A549 treated with CORT108297 at 1 μM for 4 hours (cell line): ENCODE results near the gene THSD8. TPM values are rescaled to one million over a fixed set of nuclear protein-coding genes. Genes with fewer than 3 reads are reported as not detected.

ENCODE experiments used
- total RNA-seq: library from RNA; stranded (reverse); fragments of 200-300 nt; extraction: Qiagen RNA extraction; gene quantifications from 5 replicates; pipeline ENCODE4 v1.2.3, GENCODE V29; 2022

THSD8 gene
- 6.2 to 15.8 TPM (median 9.6 TPM) in 4 of 5 replicates, not detected in the other for total RNA-seq

GRCh38 chr19:12801466-12802266 lies at the start of gene THSD8, which contains the start of gene PRDX2:
Gene THSD8 (plus strand): TSS chr19:12802069. CDS start chr19:12802072, 3 bp downstream.
Gene PRDX2 (minus strand): TSS chr19:12801800. CDS start chr19:12801261, 539 bp downstream.

GRCh38 chr19:12774588-12775555 lies 27.0 kb upstream of the THSD8 start, which contains the start of gene HOOK2:
Gene HOOK2 (minus strand): TSS chr19:12775552. CDS start chr19:12775449, 103 bp downstream.

GRCh38 chr19:12791345-12792050 lies 10.4 kb upstream of the THSD8 start, which contains the start of gene JUNB:
Gene JUNB (plus strand): TSS chr19:12791486. CDS start chr19:12791772, 286 bp downstream.

GRCh38 chr19:12806242-12807081 lies 4.6 kb downstream of the THSD8 start, which contains the start of gene RNASEH2A:
Gene RNASEH2A (plus strand): TSS chr19:12806584. CDS start chr19:12806674, 90 bp downstream.

GRCh38 chr19:12834566-12834943 lies 32.7 kb downstream of the THSD8 start, which contains the start of gene RTBDN:
Gene RTBDN (minus strand): TSS chr19:12834579. CDS start chr19:12829979, 4,600 bp downstream.

GRCh38 chr19:12838182-12838885 lies 36.5 kb downstream of the THSD8 start, which contains the start of gene MAST1:
Gene MAST1 (plus strand): TSS chr19:12838515. CDS start chr19:12838573, 58 bp downstream.

Other genes with a start within 250 kb of the THSD8 start
- 0.34 to 0.89 TPM (median 0.70 TPM) in 5 replicates for gene ZNF490, start 191.3 kb upstream of the THSD8 start, total RNA-seq
- gene ZNF791, start 191.1 kb upstream of the THSD8 start, total RNA-seq: 4.8 to 5.5 TPM (median 5.3 TPM) in 5 replicates
- gene MAN2B1, start 135.3 kb upstream of the THSD8 start, total RNA-seq: 15.9 to 21.9 TPM (median 21.4 TPM) in 5 replicates
- 9.3 to 11.8 TPM (median 10.9 TPM) in 5 replicates for gene WDR83, start 135.3 kb upstream of the THSD8 start, total RNA-seq
- 40.0 to 54.0 TPM (median 49.9 TPM) in 5 replicates for gene DHPS, start 120.2 kb upstream of the THSD8 start, total RNA-seq
- gene GNG14, start 114.1 kb upstream of the THSD8 start, total RNA-seq: not detected in 5 replicates
- gene FBXW9, start 105.4 kb upstream of the THSD8 start, total RNA-seq: 8.7 to 14.0 TPM (median 13.4 TPM) in 5 replicates
- gene TNPO2, start 78.1 kb upstream of the THSD8 start, total RNA-seq: 25.5 to 39.5 TPM (median 35.3 TPM) in 5 replicates
- gene TRIR, start 67.4 kb upstream of the THSD8 start, total RNA-seq: 160 to 199 TPM (median 197 TPM) in 5 replicates
- 67.6 to 102 TPM (median 95.8 TPM) in 5 replicates for gene GET3, start 64.6 kb upstream of the THSD8 start, total RNA-seq
- gene BEST2, start 50.3 kb upstream of the THSD8 start, total RNA-seq: 0.24 to 0.35 TPM (median 0.28 TPM) in 4 of 5 replicates, not detected in the other
- gene HOOK2, start 26.5 kb upstream of the THSD8 start, total RNA-seq: 9.8 to 12.4 TPM (median 10.8 TPM) in 5 replicates
- 97.7 to 170 TPM (median 137 TPM) in 5 replicates for gene JUNB, start 10.6 kb upstream of the THSD8 start, total RNA-seq
- gene PRDX2, start 269 bp upstream of the THSD8 start, total RNA-seq: 0.18 to 1.1 TPM (median 0.80 TPM) in 5 replicates
- gene RNASEH2A, start 4.5 kb downstream of the THSD8 start, total RNA-seq: 37.6 to 51.5 TPM (median 48.6 TPM) in 5 replicates
- 0.10 to 0.27 TPM (median 0.14 TPM) in 4 of 5 replicates, not detected in the other for gene RTBDN, start 32.5 kb downstream of the THSD8 start, total RNA-seq
- gene MAST1, start 36.4 kb downstream of the THSD8 start, total RNA-seq: 1.5 to 2.0 TPM (median 1.9 TPM) in 5 replicates
- gene DNASE2, start 79.4 kb downstream of the THSD8 start, total RNA-seq: 27.2 to 33.8 TPM (median 32.3 TPM) in 5 replicates
- 0.05 to 0.09 TPM (median 0.06 TPM) in 3 of 5 replicates, not detected in the others for gene KLF1, start 85.1 kb downstream of the THSD8 start, total RNA-seq
- gene GCDH, start 89.1 kb downstream of the THSD8 start, total RNA-seq: 8.8 to 10.0 TPM (median 9.4 TPM) in 5 replicates
- 0.28 to 0.70 TPM (median 0.38 TPM) in 5 replicates for gene SYCE2, start 117.2 kb downstream of the THSD8 start, total RNA-seq
- 75.2 to 82.8 TPM (median 78.2 TPM) in 5 replicates for gene FARSA, start 131.6 kb downstream of the THSD8 start, total RNA-seq
- gene CALR, start 136.5 kb downstream of the THSD8 start, total RNA-seq: 507 to 554 TPM (median 516 TPM) in 5 replicates
- 70.7 to 86.3 TPM (median 80.4 TPM) in 5 replicates for gene RAD23A, start 143.8 kb downstream of the THSD8 start, total RNA-seq
- 30.1 to 58.7 TPM (median 54.9 TPM) in 5 replicates for gene GADD45GIP1, start 155.2 kb downstream of the THSD8 start, total RNA-seq
- gene DAND5, start 167.5 kb downstream of the THSD8 start, total RNA-seq: 0.03 to 0.08 TPM (median 0.06 TPM) in 5 replicates
- 3.3 to 5.1 TPM (median 4.6 TPM) in 5 replicates for gene NFIX, start 193.4 kb downstream of the THSD8 start, total RNA-seq